ENCODE measurements around the gene KIAA1217.

The KIAA1217 gene

DNA sequence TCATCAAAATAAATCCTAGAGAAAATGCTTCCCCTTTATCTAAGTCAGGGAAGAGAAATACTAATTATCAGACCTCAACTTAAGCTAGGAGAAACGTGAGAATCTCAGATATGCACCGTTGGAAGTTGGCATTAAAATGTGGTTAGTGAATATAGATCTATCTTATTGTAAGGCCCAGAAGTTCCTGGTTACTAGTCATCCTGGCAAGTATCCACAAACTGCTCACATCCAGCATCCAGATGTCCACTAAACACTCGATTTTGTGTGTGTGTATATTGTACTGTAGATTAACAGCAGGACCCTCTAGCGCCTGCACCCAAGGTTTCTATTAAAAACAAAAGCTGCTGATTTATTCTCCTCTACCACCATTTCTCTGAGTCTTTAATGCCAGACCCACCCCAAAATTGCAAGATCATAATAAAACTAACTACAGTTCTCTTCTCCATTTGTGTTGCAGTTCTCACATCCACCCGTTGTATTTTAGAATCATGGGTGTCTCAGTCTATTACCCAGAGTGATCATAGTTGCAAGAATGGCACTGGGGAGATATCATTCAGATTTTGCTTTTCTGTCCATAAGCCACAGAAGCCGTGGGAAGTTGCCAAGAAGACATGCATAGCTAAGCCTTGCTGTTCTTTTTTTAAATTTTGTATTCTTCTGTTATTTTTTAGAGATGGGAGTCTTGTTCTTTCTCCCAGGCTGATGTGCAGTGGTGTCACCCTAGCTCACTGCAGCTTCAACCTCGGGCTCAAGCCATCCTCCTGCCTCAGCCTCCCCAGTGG, 165.4 kb downstream of the KIAA1217 start:
- Histone ChIP-seq H3K27ac (no peak overlapping the region), H3K9ac (no peak overlapping the region), H4K20me1 (no peaks in the 10 kb centered on the region), H3K9me3 (replicated peaks in 1 of 11) (peaks cover 31 to 49% (median 40%) of the 10 kb centered on the region in 11 experiments), H3K4me2 (no peak overlapping the region), H3K36me3 (peaks cover 0 to 7% (median 0%) of the 10 kb centered on the region in 11 experiments; a peak in 1 of 22 replicates), H3K4me1 (peaks cover 0 to 11% (median 0%) of the 10 kb centered on the region in 10 experiments; a peak in 5 of 20 replicates), H3K4me3 (no peak overlapping the region), H3K27me3 (no peaks in the 10 kb centered on the region)
- TF ChIP-seq Cebpa-rat (IDR thresholded peaks at IDR 0.05), result no peak

- Histone ChIP-seq H3K4me3 (no peak overlapping the region), H3K4me2 (no peak overlapping the region)
Observed at GRCh38 chr10:24375510-24375909, 166.6 kb downstream of the KIAA1217 start.

GRCh38 chr10:24376731-24377130, 167.8 kb downstream of the KIAA1217 start:
- no peak overlapping the region for H3K4me2 ChIP-seq
- peaks cover 16 to 25% (median 21%) of the 10 kb centered on the region in 11 experiments for H3K9me3 ChIP-seq (replicated peaks in 1 of 11)
- H3K4me3 ChIP-seq, result no peak overlapping the region
- H3K4me1 ChIP-seq, result peaks cover 3 to 20% (median 6%) of the 10 kb centered on the region in 10 experiments; a peak in 17 of 20 replicates
- H3K36me3 ChIP-seq, result peaks cover 0 to 3% (median 0%) of the 10 kb centered on the region in 11 experiments; a peak in 1 of 22 replicates
- TF ChIP-seq Cebpa-rat (IDR thresholded peaks at IDR 0.05), result no peak
- H4K20me1 ChIP-seq, result no peaks in the 10 kb centered on the region
- H3K27ac ChIP-seq, result no peak overlapping the region
- H3K9ac ChIP-seq, result no peak overlapping the region
- no peaks in the 10 kb centered on the region for H3K27me3 ChIP-seq

More at GRCh38 chr10:24375510-24375909, 166.6 kb downstream of the KIAA1217 start:
- no peak for TF ChIP-seq Cebpa-rat (IDR thresholded peaks at IDR 0.05)
- Histone ChIP-seq H3K9ac (no peak overlapping the region), H3K9me3 (replicated peaks in 1 of 11) (peaks cover 29 to 37% (median 33%) of the 10 kb centered on the region in 11 experiments), H3K4me1 (peaks cover 0 to 11% (median 0%) of the 10 kb centered on the region in 10 experiments; a peak in 5 of 20 replicates), H3K27me3 (no peaks in the 10 kb centered on the region), H3K27ac (no peak overlapping the region), H4K20me1 (no peaks in the 10 kb centered on the region), H3K36me3 (peaks cover 0 to 7% (median 0%) of the 10 kb centered on the region in 11 experiments; a peak in 1 of 22 replicates)

DNA sequence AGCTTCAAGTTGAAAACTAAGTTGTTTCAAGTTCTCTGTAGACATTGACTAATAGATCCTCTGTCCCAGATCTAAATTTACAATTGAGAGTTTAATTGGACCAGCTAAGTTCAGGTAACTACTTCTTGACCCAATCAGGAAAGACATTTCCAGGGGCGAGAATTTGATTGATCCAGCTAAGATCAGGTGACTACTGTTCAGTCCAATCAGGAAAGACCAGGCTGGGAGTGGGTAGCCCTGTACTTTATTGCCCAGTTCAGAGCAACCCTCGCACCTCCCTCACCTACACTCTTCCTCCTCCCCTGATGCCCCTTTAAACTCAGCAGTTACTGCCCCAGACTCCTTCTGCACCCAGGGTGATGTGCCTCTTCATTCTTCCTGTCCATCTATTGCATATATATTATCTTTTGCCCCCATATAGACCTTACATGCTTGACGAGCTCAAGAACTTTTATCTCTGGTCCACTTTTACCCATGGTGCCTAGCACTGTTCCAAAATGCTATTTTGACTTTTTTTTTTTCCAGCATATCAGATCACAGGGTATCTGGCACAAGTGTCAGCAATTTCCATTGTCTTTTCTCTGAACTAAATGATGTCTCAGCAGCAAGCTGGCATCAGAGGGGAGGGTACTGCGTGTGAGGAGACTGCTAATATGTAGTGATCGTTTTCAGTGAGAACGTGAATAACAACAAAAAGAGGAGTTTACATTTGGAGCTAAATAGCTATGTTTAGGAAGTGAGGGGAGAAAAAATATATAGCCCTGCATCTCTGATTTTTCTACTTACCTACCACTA, 169.4 kb downstream of the KIAA1217 start:
- peaks cover under 1 to 9% (median 5%) of the 10 kb centered on the region in 11 experiments; a peak in 18 of 22 replicates for H3K9me3 ChIP-seq (replicated peaks in 1 of 11)
- H3K9ac ChIP-seq, result no peak overlapping the region
- peaks cover 19 to 36% (median 21%) of the 10 kb centered on the region in 10 experiments for H3K4me1 ChIP-seq
- H3K4me2 ChIP-seq, result peak overlapping the region in 2 of 11 experiments; percentile 1 to 9; a peak in 1 of 22 replicates
- H3K4me3 ChIP-seq, result no peak overlapping the region
- no peaks in the 10 kb centered on the region for H3K27me3 ChIP-seq
- no peak for TF ChIP-seq Cebpa-rat (IDR thresholded peaks at IDR 0.05)
- H3K36me3 ChIP-seq, result no peaks in the 10 kb centered on the region
- H4K20me1 ChIP-seq, result no peaks in the 10 kb centered on the region
- H3K27ac ChIP-seq, result no peak overlapping the region

- no peaks in the 10 kb centered on the region for H3K27me3 ChIP-seq
- no peak for TF ChIP-seq Cebpa-rat (IDR thresholded peaks at IDR 0.05)
- H4K20me1 ChIP-seq, result no peaks in the 10 kb centered on the region
- H3K27ac ChIP-seq, result peak overlapping the region in 9 of 11 experiments; percentile 1 to 93 (median 86); a peak in 12 of 22 replicates
- H3K9me3 ChIP-seq (replicated peaks in 1 of 11), result peaks cover 0 to 4% (median 0%) of the 10 kb centered on the region in 11 experiments; a peak in 3 of 22 replicates
- H3K9ac ChIP-seq, result no peak overlapping the region
- H3K4me3 ChIP-seq, result no peak overlapping the region
- no peaks in the 10 kb centered on the region for H3K36me3 ChIP-seq
- peak overlapping the region in 10 of 11 experiments; percentile 2 to 93 (median 62); a peak in 11 of 22 replicates for H3K4me2 ChIP-seq
- peaks cover 37 to 66% (median 48%) of the 10 kb centered on the region in 10 experiments for H3K4me1 ChIP-seq
Observed at GRCh38 chr10:24381235-24382010, 172.5 kb downstream of the KIAA1217 start.

DNA sequence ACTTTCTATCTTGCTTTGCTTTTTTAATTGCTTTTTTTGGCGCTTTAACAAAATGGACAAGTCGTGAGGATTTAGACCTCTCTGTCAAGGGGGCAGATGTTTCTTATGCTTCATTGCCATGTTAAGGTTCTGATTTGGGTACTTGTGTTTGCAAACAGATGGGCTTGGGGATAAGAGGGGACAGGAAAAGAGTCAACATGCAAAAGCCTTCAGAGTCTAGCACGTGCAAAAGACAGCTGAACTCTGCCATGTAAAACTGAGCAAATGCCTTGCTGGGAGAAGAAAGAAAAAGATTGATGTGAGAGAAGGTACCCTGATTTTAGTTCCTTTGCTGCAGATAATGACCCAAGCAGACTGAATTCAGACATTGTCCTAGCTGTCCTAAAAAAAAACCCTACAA, 173.1 kb downstream of the KIAA1217 start:
- H3K4me1 ChIP-seq, result peaks cover 37 to 72% (median 48%) of the 10 kb centered on the region in 10 experiments
- H3K4me3 ChIP-seq, result no peak overlapping the region
- H3K9me3 ChIP-seq (replicated peaks in 1 of 11), result peaks cover 0 to 4% (median 0%) of the 10 kb centered on the region in 11 experiments; a peak in 3 of 22 replicates
- H3K36me3 ChIP-seq, result no peaks in the 10 kb centered on the region
- peak overlapping the region in 2 of 11 experiments; percentile 70 to 76; a peak in 1 of 22 replicates for H3K9ac ChIP-seq
- H3K27ac ChIP-seq, result peak overlapping the region in 10 of 11 experiments; percentile 1 to 93 (median 86); a peak in 17 of 22 replicates
- no peaks in the 10 kb centered on the region for H4K20me1 ChIP-seq
- H3K4me2 ChIP-seq, result peak overlapping the region in 10 of 11 experiments; percentile 23 to 93 (median 70); a peak in 15 of 22 replicates
- no peak for TF ChIP-seq Cebpa-rat (IDR thresholded peaks at IDR 0.05)
- no peaks in the 10 kb centered on the region for H3K27me3 ChIP-seq

- Histone ChIP-seq H3K4me3 (no peak overlapping the region), H3K27ac (peak overlapping the region; percentile 71 to 93 (median 85)), H3K9ac (peak overlapping the region in 10 of 11 experiments; percentile 43 to 77 (median 67); a peak in 14 of 22 replicates), H3K9me3 (replicated peaks in 1 of 11) (peaks cover 0 to 4% (median 0%) of the 10 kb centered on the region in 11 experiments; a peak in 3 of 22 replicates), H3K36me3 (no peaks in the 10 kb centered on the region), H4K20me1 (no peaks in the 10 kb centered on the region), H3K27me3 (no peaks in the 10 kb centered on the region), H3K4me1 (peaks cover 37 to 74% (median 48%) of the 10 kb centered on the region in 10 experiments), H3K4me2 (peak overlapping the region; percentile 31 to 93 (median 74); a peak in 20 of 22 replicates)
- TF ChIP-seq Cebpa-rat (IDR thresholded peaks at IDR 0.05), result no peak
Observed at GRCh38 chr10:24382596-24382978, 173.6 kb downstream of the KIAA1217 start.
